HepG2 (cell line): Measurements from ENCODE around the gene PNLDC1. TPM values are rescaled to one million over a fixed set of nuclear protein-coding genes. Genes with fewer than 3 reads are reported as not detected.

Experiments
- ARNT ChIP-seq: fragments of 450-650 bp; IDR thresholded peaks from 2 replicates; pipeline ENCODE4 v1.6.1; 2017
- CENPX ChIP-seq: sonication (generic); formaldehyde crosslinking; IDR thresholded peaks from 2 replicates; pipeline ENCODE4 v1.9.0; 2021; ENCODE audit warnings: mild to moderate bottlenecking, missing genetic modification reagents, moderate library complexity
- EEA1 ChIP-seq: sonication (generic); formaldehyde crosslinking; IDR thresholded peaks from 2 replicates; pipeline ENCODE4 v1.5.1; 2020; ENCODE audit warnings: mild to moderate bottlenecking, missing genetic modification reagents, borderline replicate concordance
- KDM5A ChIP-seq: fragments of 200-600 bp; sonication (generic); IDR thresholded peaks from 2 replicates; pipeline ENCODE4 v1.7.0; 2018; ENCODE audit warnings: antibody characterized with exemption, mild to moderate bottlenecking, low read length, borderline replicate concordance
- KDM6A ChIP-seq: IDR thresholded peaks from 2 replicates; pipeline ENCODE4 v1.6.1; 2016; ENCODE audit warnings: low read depth
- MEIS2 ChIP-seq: sonication (generic); formaldehyde crosslinking; IDR thresholded peaks from 2 replicates; pipeline ENCODE4 v1.9.0; 2021; ENCODE audit warnings: mild to moderate bottlenecking, missing genetic modification reagents
- MLLT10 ChIP-seq: sonication (generic); formaldehyde crosslinking; IDR thresholded peaks from 2 replicates; pipeline ENCODE4 v1.4.0; 2020; ENCODE audit warnings: missing genetic modification reagents
- POLR2A ChIP-seq, 2 experiments: IDR thresholded peaks; 2 replicates each; pipeline ENCODE4 v1.6.1; 2011; ENCODE audit warnings: low read depth in 2 of 2, low read length in 2 of 2, mild to moderate bottlenecking in 1 of 2, moderate library complexity in 1 of 2; ENCODE audit not compliant: insufficient read depth in 1 of 2
- RFX5 ChIP-seq: IDR thresholded peaks from 2 replicates; pipeline ENCODE4 v1.6.1; 2011; ENCODE audit warnings: low read depth, low read length, improper control_type of control experiment
- TBL1XR1 ChIP-seq: fragments of 150-350 bp; IDR thresholded peaks from 2 replicates; pipeline ENCODE4 v1.6.1; 2014; ENCODE audit warnings: borderline replicate concordance, low read length; ENCODE audit not compliant: partially characterized antibody
- TEAD3 ChIP-seq: optimal IDR thresholded peaks from 2 replicates; pipeline ENCODE3; 2016; ENCODE audit warnings: borderline replicate concordance
- U2AF2 ChIP-seq: fragments of 200-400 bp; formaldehyde crosslinking; IDR thresholded peaks from 2 replicates; pipeline ENCODE4 v1.6.1; 2017; ENCODE audit warnings: low read depth, mild to moderate bottlenecking, low read length
- ZC3H4 ChIP-seq: sonication (generic); formaldehyde crosslinking; IDR thresholded peaks from 2 replicates; pipeline ENCODE4 v1.4.0; 2020; ENCODE audit warnings: missing genetic modification reagents, borderline replicate concordance
- ZNF318 ChIP-seq: sonication (generic); formaldehyde crosslinking; IDR thresholded peaks from 2 replicates; pipeline ENCODE4 v1.4.0; 2020; ENCODE audit warnings: mild to moderate bottlenecking, missing genetic modification reagents
- ZSCAN5A ChIP-seq: sonication (generic); formaldehyde crosslinking; IDR thresholded peaks from 2 replicates; pipeline ENCODE4 v1.8.0; 2022; ENCODE audit warnings: mild to moderate bottlenecking, missing genetic modification reagents, borderline replicate concordance
- polyA plus RNA-seq, 8 experiments: library from polyadenylated mRNA; depleted of rRNA in 3 of 8; stranded (reverse) in 7 of 8; unstranded in 1 of 8; fragments of >200 nt; fragmentation: Illumina TruSeq in 4 of 8; extraction: Trizol in 4 of 8; gene quantifications; 2 replicates each; pipeline versions ENCODE4 v1.2.1 to v1.2.3, GENCODE V29; 2011 to 2016; ENCODE audit warnings: low read depth in 4 of 8, missing spikeins in 1 of 8, mixed read lengths in 1 of 8; ENCODE audit not compliant: insufficient read depth in 1 of 8
- total RNA-seq, 5 experiments: library from RNA; depleted of rRNA; stranded (reverse); fragments of >200 nt; fragmentation: Illumina TruSeq; extraction: Trizol; gene quantifications; 2 replicates each; pipeline ENCODE4 v1.2.3, GENCODE V29; 2016; ENCODE audit warnings: low read depth in 1 of 5
- TF ChIP-seq, protein P1 (sequence below): sonication (generic); formaldehyde crosslinking; IDR thresholded peaks from 2 replicates; pipeline ENCODE4 v1.4.0; 2020; ENCODE audit warnings: missing genetic modification reagents
- TF ChIP-seq, protein P2 (sequence below): IDR thresholded peaks from 2 replicates; pipeline ENCODE4 v1.6.1; 2016; ENCODE audit warnings: low read depth, borderline replicate concordance

The PNLDC1 gene
- total and polyA plus RNA-seq, 2 of the 13 experiments (the other 11 are each of a cell fraction or from before 2014, with no cell fraction given): not detected

DNA sequence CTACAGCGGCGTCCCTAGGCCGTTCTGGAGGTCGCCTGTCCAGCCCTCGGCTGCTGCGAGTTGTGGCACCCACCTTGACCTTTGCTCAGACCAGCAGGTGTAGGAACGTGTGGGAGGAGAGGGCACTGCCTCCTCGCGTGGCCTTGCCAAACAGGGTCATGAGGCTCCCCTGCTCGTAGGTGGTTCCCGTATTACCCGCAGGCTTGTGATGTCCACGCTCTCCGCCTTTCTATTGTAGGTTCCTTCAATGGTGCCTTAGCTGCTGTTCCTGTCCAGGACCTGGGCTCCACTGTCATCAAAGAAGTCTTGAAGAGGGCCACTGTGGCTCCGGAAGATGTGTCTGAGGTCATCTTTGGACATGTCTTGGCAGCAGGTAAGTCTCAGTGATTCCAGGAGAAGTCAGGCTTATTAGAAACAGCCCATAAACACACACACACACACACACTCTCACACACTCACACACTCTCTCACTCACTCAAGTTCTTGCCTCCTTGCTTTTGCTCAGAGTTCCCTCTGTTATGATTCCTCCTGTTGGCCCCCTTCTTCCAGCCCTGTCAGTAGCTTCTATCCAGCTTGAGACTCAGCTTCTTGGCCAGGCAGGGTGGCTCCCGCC lies 37.3 kb upstream of the PNLDC1 start (continued):
- TF ChIP-seq, protein P1, sequence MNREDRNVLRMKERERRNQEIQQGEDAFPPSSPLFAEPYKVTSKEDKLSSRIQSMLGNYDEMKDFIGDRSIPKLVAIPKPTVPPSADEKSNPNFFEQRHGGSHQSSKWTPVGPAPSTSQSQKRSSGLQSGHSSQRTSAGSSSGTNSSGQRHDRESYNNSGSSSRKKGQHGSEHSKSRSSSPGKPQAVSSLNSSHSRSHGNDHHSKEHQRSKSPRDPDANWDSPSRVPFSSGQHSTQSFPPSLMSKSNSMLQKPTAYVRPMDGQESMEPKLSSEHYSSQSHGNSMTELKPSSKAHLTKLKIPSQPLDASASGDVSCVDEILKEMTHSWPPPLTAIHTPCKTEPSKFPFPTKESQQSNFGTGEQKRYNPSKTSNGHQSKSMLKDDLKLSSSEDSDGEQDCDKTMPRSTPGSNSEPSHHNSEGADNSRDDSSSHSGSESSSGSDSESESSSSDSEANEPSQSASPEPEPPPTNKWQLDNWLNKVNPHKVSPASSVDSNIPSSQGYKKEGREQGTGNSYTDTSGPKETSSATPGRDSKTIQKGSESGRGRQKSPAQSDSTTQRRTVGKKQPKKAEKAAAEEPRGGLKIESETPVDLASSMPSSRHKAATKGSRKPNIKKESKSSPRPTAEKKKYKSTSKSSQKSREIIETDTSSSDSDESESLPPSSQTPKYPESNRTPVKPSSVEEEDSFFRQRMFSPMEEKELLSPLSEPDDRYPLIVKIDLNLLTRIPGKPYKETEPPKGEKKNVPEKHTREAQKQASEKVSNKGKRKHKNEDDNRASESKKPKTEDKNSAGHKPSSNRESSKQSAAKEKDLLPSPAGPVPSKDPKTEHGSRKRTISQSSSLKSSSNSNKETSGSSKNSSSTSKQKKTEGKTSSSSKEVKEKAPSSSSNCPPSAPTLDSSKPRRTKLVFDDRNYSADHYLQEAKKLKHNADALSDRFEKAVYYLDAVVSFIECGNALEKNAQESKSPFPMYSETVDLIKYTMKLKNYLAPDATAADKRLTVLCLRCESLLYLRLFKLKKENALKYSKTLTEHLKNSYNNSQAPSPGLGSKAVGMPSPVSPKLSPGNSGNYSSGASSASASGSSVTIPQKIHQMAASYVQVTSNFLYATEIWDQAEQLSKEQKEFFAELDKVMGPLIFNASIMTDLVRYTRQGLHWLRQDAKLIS (CRISPR knock-in tag): no peak
- TF ChIP-seq MLLT10 (CRISPR knock-in tag) (no peak; the same call in 1 of the 2 replicates), ARNT (no peak), POLR2A (IDR thresholded peaks at IDR 0.05; ENCODE audit: insufficient read depth in 1 of 2, low read depth in 2 of 2, low read length in 2 of 2) (no peak; a peak in 2 of 4 replicates), EEA1 (CRISPR knock-in tag) (peak; percentile 49; the same call in 1 of the 2 replicates), KDM6A (CRISPR knock-in tag) (0 out of 2 replicates have a peak, but pooled peaks have one; percentile 30), CENPX (CRISPR knock-in tag) (no peak), TEAD3 (CRISPR knock-in tag) (peak; percentile 66), RFX5 (no peak), ZNF318 (peak; percentile 42; the same call in 1 of the 2 replicates), U2AF2 (no peak), KDM5A (no peak; the same call in 1 of the 2 replicates), MEIS2 (CRISPR knock-in tag) (no peak), ZC3H4 (CRISPR knock-in tag) (no peak), TBL1XR1 (peak; percentile 62), ZSCAN5A (no peak; the same call in 1 of the 2 replicates)
- TF ChIP-seq, protein P2, sequence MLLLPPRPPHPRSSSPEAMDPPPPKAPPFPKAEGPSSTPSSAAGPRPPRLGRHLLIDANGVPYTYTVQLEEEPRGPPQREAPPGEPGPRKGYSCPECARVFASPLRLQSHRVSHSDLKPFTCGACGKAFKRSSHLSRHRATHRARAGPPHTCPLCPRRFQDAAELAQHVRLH (CRISPR knock-in tag): no peak
